GM12878 (cell line): ENCODE measurements around the gene C4orf33. TPM values are rescaled to one million over a fixed set of nuclear protein-coding genes. Genes with fewer than 3 reads are reported as not detected.

Experiments
- ATAC-seq: fragments of 200-7000 bp; cut with Tn5 transposase; 3 replicates; pipeline ENCODE4 v1.9.1; 2020; ENCODE audit warnings: mild to moderate bottlenecking, moderate library complexity
- BruUV-seq: library from RNA; stranded (reverse); fragments of 400-500 nt; replicated peaks from 2 replicates; lab custom pipeline; 2021; lab: Mats Ljungman, UMichigan
- CTCF ChIA-PET: fragments of 300-600 bp; sonication (Branson Sonifier 250); formaldehyde crosslinking; extraction: SDS; loops from one replicate; lab custom pipeline; 2021; ENCODE audit warnings: inconsistent platforms; lab: Yijun Ruan, JAX
- POLR2A ChIA-PET: fragments of 350-600 bp; formaldehyde crosslinking; extraction: SDS; loops from one replicate; lab custom pipeline; 2021; ENCODE audit warnings: inconsistent platforms; lab: Charles Lee
- RAD21 ChIA-PET: fragments of 300-600 bp; sonication (Branson Sonifier 250); formaldehyde crosslinking; loops from one replicate; lab custom pipeline; 2023; ENCODE audit warnings: antibody characterized with exemption; ENCODE audit not compliant: unreplicated experiment; lab: Charles Lee
- SMC1A ChIA-PET: fragments of 300-600 bp; sonication (Branson Sonifier 250); formaldehyde crosslinking; loops from one replicate; lab custom pipeline; 2023; ENCODE audit not compliant: unreplicated experiment, uncharacterized antibody; lab: Charles Lee
- DNase-seq: peaks from one replicate; pipeline ENCODE4 v3.0.0-alpha.2; 2011; ENCODE audit warnings: low read depth, low spot score
- FAIRE-seq: peaks from 3 replicates; lab custom pipeline; 2011; peaks lifted over from hg19 to GRCh38; lab: Jason Lieb, UNC
- H2AFZ ChIP-seq: 2 replicates; pipeline ENCODE4 v1.6.0; 2011; ENCODE audit warnings: low read depth, low read length, control low read depth; ENCODE audit not compliant: control insufficient read depth
- H3K27ac ChIP-seq: 2 replicates; pipeline ENCODE4 v1.5.1; 2011; ENCODE audit warnings: control low read depth; ENCODE audit not compliant: control insufficient read depth, insufficient read depth
- H3K27me3 ChIP-seq, 2 experiments: replicated peaks in 1 of 2; 2 replicates each; pipeline versions ENCODE4 v1.6.0 to v1.6.1; 2011; ENCODE audit warnings: low read length in 1 of 2; ENCODE audit not compliant: control insufficient read depth in 2 of 2, insufficient read depth in 2 of 2
- H3K36me3 ChIP-seq, 2 experiments: 2 replicates each; pipeline ENCODE4 v1.5.1; 2011; ENCODE audit warnings: low read length in 1 of 2; ENCODE audit not compliant: control insufficient read depth in 2 of 2, insufficient read depth in 2 of 2
- H3K4me1 ChIP-seq: 2 replicates; pipeline ENCODE4 v1.6.1; 2011; ENCODE audit warnings: mild to moderate bottlenecking, low read length, moderate library complexity, mixed read lengths; ENCODE audit not compliant: control insufficient read depth, insufficient read depth
- H3K4me2 ChIP-seq: 2 replicates; pipeline ENCODE4 v1.6.0; 2011; ENCODE audit warnings: control low read depth; ENCODE audit not compliant: control insufficient read depth, insufficient read depth
- H3K4me3 ChIP-seq: fragments of 200-600 bp; sonication (generic); 2 replicates; pipeline ENCODE4 v1.5.1; 2016
- H3K79me2 ChIP-seq: 2 replicates; pipeline ENCODE4 v1.6.0; 2011; ENCODE audit warnings: low read length; ENCODE audit not compliant: control insufficient read depth, insufficient read depth
- H3K9ac ChIP-seq: 2 replicates; pipeline ENCODE4 v1.8.0; 2011; ENCODE audit warnings: low read length, control low read depth, mixed read lengths; ENCODE audit not compliant: control insufficient read depth, insufficient read depth
- H3K9me3 ChIP-seq: replicated peaks from 3 replicates; pipeline ENCODE4 v1.5.1; 2011; ENCODE audit warnings: mild to moderate bottlenecking, low read length; ENCODE audit not compliant: control insufficient read depth, insufficient read depth
- H4K20me1 ChIP-seq: 2 replicates; pipeline ENCODE4 v1.6.0; 2011; ENCODE audit not compliant: control insufficient read depth, insufficient read depth
- CHD4 ChIP-seq: fragments of 200-600 bp; sonication (generic); IDR thresholded peaks from 2 replicates; pipeline ENCODE4 v1.6.1; 2016; ENCODE audit warnings: mild to moderate bottlenecking
- EP300 ChIP-seq, 2 experiments: fragments of 150-350 bp in 1 of 2; IDR thresholded peaks; 2 replicates each; pipeline ENCODE4 v1.6.1; 2011 to 2012; ENCODE audit warnings: low read depth in 2 of 2, low read length in 2 of 2, borderline replicate concordance in 1 of 2, improper control_type of control experiment in 1 of 2, inconsistent platforms in 1 of 2; ENCODE audit not compliant: control insufficient read depth in 1 of 2
- KAT2A ChIP-seq: conservative IDR thresholded peaks from 2 replicates; pipeline ENCODE4 v1.6.1; 2011; ENCODE audit warnings: low read depth, low read length; ENCODE audit not compliant: control insufficient read depth
- MTA2 ChIP-seq: fragments of 450-650 bp; IDR thresholded peaks from 2 replicates; pipeline ENCODE4 v1.6.1; 2016; ENCODE audit warnings: low read depth, mild to moderate bottlenecking, moderate library complexity
- PKNOX1 ChIP-seq: fragments of 450-650 bp; IDR thresholded peaks from 2 replicates; pipeline ENCODE4 v1.6.1; 2016; ENCODE audit warnings: mild to moderate bottlenecking
- RUNX3 ChIP-seq: IDR thresholded peaks from 2 replicates; pipeline ENCODE4 v1.6.1; 2012; ENCODE audit warnings: low read length, inconsistent platforms
- ZNF592 ChIP-seq: fragments of 450-650 bp; IDR thresholded peaks from 2 replicates; pipeline ENCODE4 v1.6.1; 2017; ENCODE audit warnings: mild to moderate bottlenecking, moderate library complexity
- ZNF622 ChIP-seq: fragments of 450-650 bp; IDR thresholded peaks from 2 replicates; pipeline ENCODE4 v1.6.1; 2017; ENCODE audit warnings: mild to moderate bottlenecking, inconsistent platforms
- ZNF687 ChIP-seq: fragments of 450-650 bp; IDR thresholded peaks from 2 replicates; pipeline ENCODE4 v1.6.1; 2017; ENCODE audit warnings: mild to moderate bottlenecking, moderate library complexity
- WGBS: methylation state at CpG from one replicate; pipeline ENCODE4 v1.1.6; 2016; ENCODE audit warnings: low lambda C conversion rate; ENCODE audit not compliant: insufficient replicate concordance, insufficient coverage; ENCODE audit errors: missing lambda C conversion rate; 5-methylcytosine and 5-hydroxymethylcytosine counted together
- in situ Hi-C: fragments of 300-500 bp; cut with MboI; formaldehyde crosslinking; loops from 9 replicates; pipeline ENCODE4 v1.14.3; 2018; ENCODE audit warnings: mixed read lengths
- intact Hi-C: fragments of 100-400 bp; cut with micrococcal nuclease; formaldehyde crosslinking; loops from one replicate; pipeline ENCODE4 v1.14.2; 2022; ENCODE audit not compliant: unreplicated experiment
- polyA plus RNA-seq, 11 experiments: library from polyadenylated mRNA; depleted of rRNA in 4 of 11; unstranded in 6 of 11; stranded (reverse) in 5 of 11; fragments of >200 nt; fragmentation: Nextera tagmentation in 4 of 11; fragmentation: Illumina TruSeq in 1 of 11; extraction: Ambion mirVana in 4 of 11; extraction: Trizol in 1 of 11; gene quantifications; 1 replicate in 1 of 11; 2 replicates in 10 of 11; pipeline versions ENCODE4 v1.2.1 to v1.2.3, GENCODE V29; 2011 to 2016; ENCODE audit warnings: inconsistent platforms in 2 of 11, missing spikeins in 2 of 11, low read depth in 1 of 11
- total RNA-seq, 4 experiments: library from RNA; depleted of rRNA in 3 of 4; stranded (reverse); fragments of >200 nt in 3 of 4; fragmentation: Illumina TruSeq in 1 of 4; extraction: Trizol in 1 of 4; gene quantifications; 2 replicates each; pipeline versions ENCODE4 v1.2.1 to v1.2.3, GENCODE V29; 2013 to 2021

Gene C4orf33
- total and polyA plus RNA-seq, 10 of the 15 experiments (the other 5 are each of a cell fraction or from before 2014, with no cell fraction given), result 10.2 to 29.8 (median 20.3) TPM

- Histone ChIP-seq H4K20me1 (no peaks in the 10 kb centered on the region), H3K4me2 (no peak overlapping the region), H3K27ac (no peak overlapping the region), H2AFZ (no peak overlapping the region), H3K79me2 (no peaks in the 10 kb centered on the region), H3K9ac (no peak overlapping the region), H3K4me1 (no peaks in the 10 kb centered on the region), H3K36me3 (peaks cover 0 to 1% of the 10 kb centered on the region in 2 experiments; a peak in 1 of 4 replicates), H3K4me3 (no peak overlapping the region), H3K27me3 (no peaks in the 10 kb centered on the region), H3K9me3 (no peaks in the 10 kb centered on the region)
- ATAC-seq (no peak), FAIRE-seq (no peak), DNase-seq (no peak)
- intact Hi-C loops (no loop called here), in situ Hi-C loops (no loop called here)
- RAD21 ChIA-PET, result no interaction called here
- SMC1A ChIA-PET, result no interaction called here
- POLR2A ChIA-PET, result no interaction called here
- TF ChIP-seq ZNF622, result no peak
- no peak for TF ChIP-seq CHD4
- no peak for TF ChIP-seq ZNF687
- no peak for TF ChIP-seq RUNX3
- no peak for TF ChIP-seq MTA2
- no peak for TF ChIP-seq KAT2A
- TF ChIP-seq EP300 (IDR thresholded peaks at IDR 0.05; ENCODE audit: borderline replicate concordance in 1 of 2, control insufficient read depth in 1 of 2, low read depth in 2 of 2, low read length in 2 of 2), result no peak
- TF ChIP-seq ZNF592, result no peak
- no peak for TF ChIP-seq PKNOX1
- CTCF ChIA-PET, result interaction anchor here (0.6 kb wide), 1 partner anchor 15 kb away, joined by 4 read pairs; no protein-coding TSS in a partner anchor
- no TSS peak for BruUV-seq
- WGBS, result 100% methylated on average over 1 of the region's 1 CpG
These were observed 18.0 kb downstream of the C4orf33 start for GRCh38 chr4:129113919-129114318.
